ENCODE data around the gene TMEM244.

DNA sequence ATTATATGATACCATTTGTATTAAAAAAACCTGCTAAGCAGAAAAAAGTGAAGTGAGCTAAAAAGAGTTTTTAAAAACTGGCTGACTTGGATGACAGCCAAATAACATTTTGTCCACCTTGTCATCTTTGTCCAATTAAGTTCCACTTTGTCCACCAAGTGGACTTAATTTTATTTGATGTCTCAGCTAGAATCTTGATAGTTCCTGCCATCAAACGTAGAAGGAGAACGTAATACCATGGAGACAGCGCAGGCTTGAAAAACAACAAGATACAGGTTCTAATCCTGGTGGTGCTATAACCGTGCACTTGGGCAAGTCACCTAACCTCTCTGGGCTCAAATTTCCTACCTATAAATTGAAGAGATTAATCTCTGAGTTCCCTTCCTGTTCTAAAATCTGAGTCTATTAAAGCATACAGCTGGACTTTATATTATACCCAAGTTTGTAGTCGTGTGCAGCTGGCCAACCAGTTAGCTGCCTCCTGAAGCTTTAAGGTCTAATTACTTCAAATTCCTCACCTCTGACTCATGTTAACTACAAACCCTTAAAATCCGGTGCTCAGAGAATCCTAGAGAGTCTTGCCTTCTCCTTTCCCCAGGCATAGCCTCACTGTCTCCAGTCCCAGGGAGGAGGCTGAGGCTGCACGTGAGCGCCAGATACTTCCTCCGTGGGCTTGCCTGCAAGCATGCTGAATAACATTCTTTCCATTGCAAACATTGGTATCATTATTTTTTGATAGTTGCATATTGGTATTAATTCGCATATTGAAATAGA lies 16.8 kb downstream of the TMEM244 start:
- TF ChIP-seq CTCF (IDR thresholded peaks at IDR 0.05 in 8 of 11, conservative IDR thresholded peaks at IDR 0.05 in 3 of 11) (no peak), POLR2A (IDR thresholded peaks at IDR 0.05) (no peak)
